Esophagus squamous epithelium (tissue), 4 donors: ENCODE data around the gene ITGB3.

Experiments
- CTCF ChIP-seq, 6 experiments: fragments of 450-650 bp in 4 of 6; fragments of 200-600 bp in 2 of 6; sonication (generic) in 2 of 6; IDR thresholded peaks; one replicate each; pipeline ENCODE4 v1.5.1; 2016 to 2019; ENCODE audit warnings: antibody characterized with exemption in 6 of 6, mild to moderate bottlenecking in 4 of 6, moderate library complexity in 4 of 6
- POLR2A ChIP-seq, 4 donors: fragments of 450-650 bp; IDR thresholded peaks; one replicate each; pipeline ENCODE4 v1.6.1; 2017; ENCODE audit warnings: antibody characterized with exemption in 4 of 4, mild to moderate bottlenecking in 4 of 4, moderate library complexity in 3 of 4

GRCh38 chr17:47239967-47240651, 13.5 kb upstream of the ITGB3 start:
- TF ChIP-seq CTCF (IDR thresholded peaks at IDR 0.05), result no peak
- TF ChIP-seq POLR2A (IDR thresholded peaks at IDR 0.05), result no peak
